ENCODE results near the gene AP3S1. TPM values are rescaled to one million over a fixed set of nuclear protein-coding genes. Genes with fewer than 3 reads are reported as not detected.

AP3S1 gene
- total RNA-seq, 1 donor from 2014 or later, result 57.3 TPM

- TF ChIP-seq, protein P1, sequence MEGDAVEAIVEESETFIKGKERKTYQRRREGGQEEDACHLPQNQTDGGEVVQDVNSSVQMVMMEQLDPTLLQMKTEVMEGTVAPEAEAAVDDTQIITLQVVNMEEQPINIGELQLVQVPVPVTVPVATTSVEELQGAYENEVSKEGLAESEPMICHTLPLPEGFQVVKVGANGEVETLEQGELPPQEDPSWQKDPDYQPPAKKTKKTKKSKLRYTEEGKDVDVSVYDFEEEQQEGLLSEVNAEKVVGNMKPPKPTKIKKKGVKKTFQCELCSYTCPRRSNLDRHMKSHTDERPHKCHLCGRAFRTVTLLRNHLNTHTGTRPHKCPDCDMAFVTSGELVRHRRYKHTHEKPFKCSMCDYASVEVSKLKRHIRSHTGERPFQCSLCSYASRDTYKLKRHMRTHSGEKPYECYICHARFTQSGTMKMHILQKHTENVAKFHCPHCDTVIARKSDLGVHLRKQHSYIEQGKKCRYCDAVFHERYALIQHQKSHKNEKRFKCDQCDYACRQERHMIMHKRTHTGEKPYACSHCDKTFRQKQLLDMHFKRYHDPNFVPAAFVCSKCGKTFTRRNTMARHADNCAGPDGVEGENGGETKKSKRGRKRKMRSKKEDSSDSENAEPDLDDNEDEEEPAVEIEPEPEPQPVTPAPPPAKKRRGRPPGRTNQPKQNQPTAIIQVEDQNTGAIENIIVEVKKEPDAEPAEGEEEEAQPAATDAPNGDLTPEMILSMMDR (IDR thresholded peaks at IDR 0.05; ENCODE audit: borderline replicate concordance), result peak; percentile 30
- DNase-seq, result no peak
- Histone ChIP-seq H3K27me3 (ENCODE audit: low read depth) (no peaks in the 10 kb centered on the region), H3K9me3 (replicated peaks) (no peaks in the 10 kb centered on the region), H3K4me1 (no peaks in the 10 kb centered on the region), H3K27ac (replicated peaks) (no peak overlapping the region), H3K36me3 (no peaks in the 10 kb centered on the region), H3K4me3 (no peak overlapping the region)
- intact Hi-C loops (cut with micrococcal nuclease), result no loop called here
Observed at GRCh38 chr5:115888027-115888426, 46.3 kb downstream of the AP3S1 start.

DNA sequence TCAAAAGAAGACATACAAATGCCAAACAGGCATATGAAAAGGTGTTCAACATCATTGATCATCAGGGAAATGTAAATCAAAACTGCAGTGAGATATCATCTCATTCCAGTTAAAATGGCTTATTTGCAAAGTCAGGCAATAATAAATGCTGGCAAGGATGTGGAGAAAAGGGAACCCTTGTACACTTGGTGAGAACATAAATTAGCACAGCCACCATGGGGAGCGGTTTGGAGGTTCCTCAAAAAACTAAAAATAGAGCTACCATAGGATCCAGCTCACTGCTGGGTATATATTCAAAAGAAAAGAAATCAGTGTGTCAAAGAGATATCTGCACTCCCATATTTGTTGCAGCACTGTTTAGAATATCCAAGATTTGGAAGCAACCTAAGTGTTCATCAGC is 50.3 kb downstream of the AP3S1 start:
- Histone ChIP-seq H3K4me3 (no peak overlapping the region), H3K27ac (replicated peaks) (no peak overlapping the region), H3K9me3 (replicated peaks) (no peaks in the 10 kb centered on the region), H3K36me3 (no peaks in the 10 kb centered on the region), H3K27me3 (ENCODE audit: low read depth) (no peaks in the 10 kb centered on the region), H3K4me1 (no peaks in the 10 kb centered on the region)
- DNase-seq, result no peak
- TF ChIP-seq, protein P1 (IDR thresholded peaks at IDR 0.05; ENCODE audit: borderline replicate concordance), result no peak
- intact Hi-C loops (cut with micrococcal nuclease), result no loop called here

GRCh38 chr5:115894342-115894741 is 52.6 kb downstream of the AP3S1 start:
- Histone ChIP-seq H3K27me3 (ENCODE audit: low read depth) (no peaks in the 10 kb centered on the region), H3K27ac (replicated peaks) (no peak overlapping the region), H3K36me3 (peaks cover 13% of the 10 kb centered on the region), H3K4me1 (no peaks in the 10 kb centered on the region), H3K9me3 (replicated peaks) (no peaks in the 10 kb centered on the region), H3K4me3 (no peak overlapping the region)
- intact Hi-C loops (cut with micrococcal nuclease), result no loop called here
- DNase-seq, result no peak
- TF ChIP-seq, protein P1 (IDR thresholded peaks at IDR 0.05; ENCODE audit: borderline replicate concordance), result no peak

- TF ChIP-seq, protein P1 (IDR thresholded peaks at IDR 0.05; ENCODE audit: borderline replicate concordance), result no peak
Observed at GRCh38 chr5:115895821-115896220, 54.1 kb downstream of the AP3S1 start.

DNA sequence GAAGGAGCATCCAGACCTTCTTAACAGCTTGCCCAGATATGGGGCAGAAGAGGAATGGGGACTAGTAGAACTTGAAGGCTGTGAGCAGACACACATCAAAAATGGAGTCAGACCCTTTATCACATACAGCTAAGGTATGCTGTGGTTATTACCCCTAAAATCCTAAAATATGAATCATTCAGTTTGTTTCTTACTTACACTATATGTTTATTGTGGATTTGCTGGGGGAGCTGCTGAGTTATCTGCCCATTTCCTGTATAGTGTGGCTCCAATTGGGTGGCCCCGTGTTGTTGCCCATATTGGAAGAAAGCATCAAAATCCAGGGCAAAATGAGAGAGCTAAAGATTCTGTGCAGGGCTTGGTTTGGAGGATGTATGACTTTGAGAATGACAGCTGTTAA is 56.9 kb downstream of the AP3S1 start:
- intact Hi-C loops (cut with micrococcal nuclease), result no loop called here

More at GRCh38 chr5:115895821-115896220, 54.1 kb downstream of the AP3S1 start:
- no peak for DNase-seq
- Histone ChIP-seq H3K4me1 (no peaks in the 10 kb centered on the region), H3K9me3 (replicated peaks) (no peaks in the 10 kb centered on the region), H3K36me3 (peaks cover 13% of the 10 kb centered on the region), H3K27me3 (ENCODE audit: low read depth) (no peaks in the 10 kb centered on the region), H3K4me3 (no peak overlapping the region), H3K27ac (replicated peaks) (no peak overlapping the region)
- intact Hi-C loops (cut with micrococcal nuclease), result no loop called here

More for the DNA sequence above, 56.9 kb downstream of the AP3S1 start:
- H3K27ac ChIP-seq (replicated peaks), result no peak overlapping the region
- DNase-seq, result no peak
- H3K27me3 ChIP-seq (ENCODE audit: low read depth), result no peaks in the 10 kb centered on the region
- TF ChIP-seq, protein P1 (IDR thresholded peaks at IDR 0.05; ENCODE audit: borderline replicate concordance), result no peak
- H3K4me1 ChIP-seq, result no peaks in the 10 kb centered on the region
- H3K4me3 ChIP-seq, result no peak overlapping the region
- H3K9me3 ChIP-seq (replicated peaks), result no peaks in the 10 kb centered on the region
- H3K36me3 ChIP-seq, result peaks cover 13% of the 10 kb centered on the region
